ENCODE data around the gene HMGCR.
"Not testable (repeated sequence)": the region's sequence is repeated elsewhere in the genome, so short reads cannot be mapped to it uniquely, and the experiment has no call there.

DNA sequence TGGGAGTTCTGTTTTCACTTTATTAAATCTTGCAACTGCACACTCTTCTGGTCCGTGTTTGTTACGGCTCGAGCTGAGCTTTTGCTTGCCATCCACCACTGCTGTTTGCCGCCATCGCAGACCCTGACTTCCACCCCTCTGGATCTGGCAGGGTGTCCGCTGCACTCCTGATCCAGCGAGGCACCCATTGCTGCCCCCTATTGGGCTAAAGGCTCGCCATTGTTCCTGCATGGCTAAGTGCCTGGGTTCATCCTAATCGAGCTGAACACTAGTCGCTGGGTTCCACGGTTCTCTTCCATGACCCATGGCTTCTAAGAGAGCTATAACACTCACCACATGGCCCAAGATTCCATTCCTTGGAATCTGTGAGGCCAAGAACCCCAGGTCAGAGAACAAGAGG is 32.5 kb upstream of the HMGCR start:
- TF ChIP-seq, protein P1, sequence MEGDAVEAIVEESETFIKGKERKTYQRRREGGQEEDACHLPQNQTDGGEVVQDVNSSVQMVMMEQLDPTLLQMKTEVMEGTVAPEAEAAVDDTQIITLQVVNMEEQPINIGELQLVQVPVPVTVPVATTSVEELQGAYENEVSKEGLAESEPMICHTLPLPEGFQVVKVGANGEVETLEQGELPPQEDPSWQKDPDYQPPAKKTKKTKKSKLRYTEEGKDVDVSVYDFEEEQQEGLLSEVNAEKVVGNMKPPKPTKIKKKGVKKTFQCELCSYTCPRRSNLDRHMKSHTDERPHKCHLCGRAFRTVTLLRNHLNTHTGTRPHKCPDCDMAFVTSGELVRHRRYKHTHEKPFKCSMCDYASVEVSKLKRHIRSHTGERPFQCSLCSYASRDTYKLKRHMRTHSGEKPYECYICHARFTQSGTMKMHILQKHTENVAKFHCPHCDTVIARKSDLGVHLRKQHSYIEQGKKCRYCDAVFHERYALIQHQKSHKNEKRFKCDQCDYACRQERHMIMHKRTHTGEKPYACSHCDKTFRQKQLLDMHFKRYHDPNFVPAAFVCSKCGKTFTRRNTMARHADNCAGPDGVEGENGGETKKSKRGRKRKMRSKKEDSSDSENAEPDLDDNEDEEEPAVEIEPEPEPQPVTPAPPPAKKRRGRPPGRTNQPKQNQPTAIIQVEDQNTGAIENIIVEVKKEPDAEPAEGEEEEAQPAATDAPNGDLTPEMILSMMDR (IDR thresholded peaks at IDR 0.05): not testable (repeated sequence)
- TF ChIP-seq POLR2A (IDR thresholded peaks at IDR 0.05); POLR2AphosphoS5 (IDR thresholded peaks at IDR 0.05); EP300 (IDR thresholded peaks at IDR 0.05; ENCODE audit: low read depth): not testable (repeated sequence)
